Stimulated activated effector memory CD8-positive, alpha-beta T cell treated with anti-CD3 and anti-CD28 coated beads, Interleukin-12 subunit alpha, Interleukin-12 subunit beta, amount 100 ng/mL, for 72 hours (primary cell): ENCODE data around the gene PHLDB1.
"Not testable (repeated sequence)": the region's sequence is repeated elsewhere in the genome, so short reads cannot be mapped to it uniquely, and the experiment has no call there.

Experiments used
- ATAC-seq: fragments of 150-1000 bp; cut with Tn5 transposase; 2 replicates; pipeline ENCODE4 v1.10.0; 2021
- DNase-seq, 2 donors: peaks; one replicate each; pipeline ENCODE4 v3.0.0; 2021 to 2022; ENCODE audit warnings: low spot score in 2 of 2
- H3K27ac Mint-ChIP-seq: one replicate; pipeline ENCODE4 v1.8.0; 2022; ENCODE audit warnings: mild to moderate bottlenecking, mixed read lengths
- H3K36me3 Mint-ChIP-seq: one replicate; pipeline ENCODE4 v1.8.0; 2022; ENCODE audit warnings: mild to moderate bottlenecking, mixed read lengths
- H3K4me1 Mint-ChIP-seq: one replicate; pipeline ENCODE4 v1.8.0; 2022; ENCODE audit warnings: mixed read lengths
- H3K4me3 Mint-ChIP-seq: one replicate; pipeline ENCODE4 v1.8.0; 2022; ENCODE audit warnings: mild to moderate bottlenecking, mixed read lengths
- H3K9me3 Mint-ChIP-seq: one replicate; pipeline ENCODE4 v1.8.0; 2022; ENCODE audit warnings: mixed read lengths

Gene PHLDB1

GRCh38 chr11:118666371-118666770, 59.0 kb downstream of the PHLDB1 start:
- Mint-ChIP-seq H3K9me3 (peaks cover 3% of the 10 kb centered on the region), H3K36me3 (no peaks in the 10 kb centered on the region), H3K27ac (no peak overlapping the region), H3K4me1 (no peaks in the 10 kb centered on the region), H3K4me3 (no peak overlapping the region)
- ATAC-seq (no peak), DNase-seq (no peak)

GRCh38 chr11:118670063-118670462, 62.6 kb downstream of the PHLDB1 start:
- H3K36me3 Mint-ChIP-seq, result no peaks in the 10 kb centered on the region
- no peaks in the 10 kb centered on the region for H3K4me1 Mint-ChIP-seq
- DNase-seq (no peak), ATAC-seq (no peak)
- no peak overlapping the region for H3K4me3 Mint-ChIP-seq
- peaks cover 3% of the 10 kb centered on the region for H3K9me3 Mint-ChIP-seq
- H3K27ac Mint-ChIP-seq, result no peak overlapping the region

- no peak overlapping the region for H3K27ac Mint-ChIP-seq
- DNase-seq, result no peak
- no peaks in the 10 kb centered on the region for H3K4me1 Mint-ChIP-seq
- ATAC-seq, result no peak
- peaks cover 3% of the 10 kb centered on the region for H3K9me3 Mint-ChIP-seq
- no peaks in the 10 kb centered on the region for H3K36me3 Mint-ChIP-seq
- no peak overlapping the region for H3K4me3 Mint-ChIP-seq
Observed at GRCh38 chr11:118671254-118671653, 63.8 kb downstream of the PHLDB1 start.

GRCh38 chr11:118672846-118673245, 65.4 kb downstream of the PHLDB1 start:
- Mint-ChIP-seq H3K4me3 (no peak overlapping the region), H3K4me1 (no peaks in the 10 kb centered on the region), H3K36me3 (no peaks in the 10 kb centered on the region), H3K9me3 (peaks cover 3% of the 10 kb centered on the region), H3K27ac (no peak overlapping the region)
- DNase-seq (no peak), ATAC-seq (no peak)

GRCh38 chr11:118673361-118674081, 66.1 kb downstream of the PHLDB1 start:
- Mint-ChIP-seq H3K9me3 (peaks cover 3% of the 10 kb centered on the region), H3K27ac (no peak overlapping the region), H3K36me3 (no peaks in the 10 kb centered on the region), H3K4me1 (no peaks in the 10 kb centered on the region), H3K4me3 (no peak overlapping the region)
- ATAC-seq (no peak), DNase-seq (no peak)

GRCh38 chr11:118674082-118674435, 66.6 kb downstream of the PHLDB1 start:
- no peak for DNase-seq
- no peak for ATAC-seq
- no peak overlapping the region for H3K27ac Mint-ChIP-seq
- H3K4me3 Mint-ChIP-seq, result no peak overlapping the region
- H3K4me1 Mint-ChIP-seq, result no peaks in the 10 kb centered on the region
- no peaks in the 10 kb centered on the region for H3K36me3 Mint-ChIP-seq
- peaks cover 3% of the 10 kb centered on the region for H3K9me3 Mint-ChIP-seq

GRCh38 chr11:118677977-118678376, 70.6 kb downstream of the PHLDB1 start:
- no peak for ATAC-seq
- Mint-ChIP-seq H3K27ac (no peak overlapping the region), H3K4me3 (no peak overlapping the region), H3K36me3 (no peaks in the 10 kb centered on the region), H3K4me1 (no peaks in the 10 kb centered on the region), H3K9me3 (no peaks in the 10 kb centered on the region)
- DNase-seq, result no peak

- H3K4me3 Mint-ChIP-seq, H3K9me3 Mint-ChIP-seq, H3K36me3 Mint-ChIP-seq, H3K4me1 Mint-ChIP-seq, ATAC-seq, H3K27ac Mint-ChIP-seq, DNase-seq: not testable (repeated sequence)
Observed at GRCh38 chr11:118678908-118679307, 71.5 kb downstream of the PHLDB1 start.

- Mint-ChIP-seq H3K9me3 (no peaks in the 10 kb centered on the region), H3K27ac (peak within 1 kb of the TSS; percentile 51), H3K4me1 (no peaks in the 10 kb centered on the region), H3K36me3 (no peaks in the 10 kb centered on the region), H3K4me3 (no peak within 1 kb of the TSS)
- DNase-seq (no peak), ATAC-seq (peak; percentile 11)
Observed at GRCh38 chr11:118679483-118679882, 72.1 kb downstream of the PHLDB1 start, which contains the start of gene TREH. TSS of gene TREH (minus strand) at chr11:118679650. CDS start at chr11:118679627, 23 bp downstream.

GRCh38 chr11:118682372-118682771, 75.0 kb downstream of the PHLDB1 start:
- no peaks in the 10 kb centered on the region for H3K36me3 Mint-ChIP-seq
- no peaks in the 10 kb centered on the region for H3K4me1 Mint-ChIP-seq
- no peak overlapping the region for H3K4me3 Mint-ChIP-seq
- ATAC-seq, result no peak
- H3K9me3 Mint-ChIP-seq, result no peaks in the 10 kb centered on the region
- DNase-seq, result no peak
- no peak overlapping the region for H3K27ac Mint-ChIP-seq

GRCh38 chr11:118682939-118683338, 75.5 kb downstream of the PHLDB1 start:
- not testable (repeated sequence) for H3K4me3 Mint-ChIP-seq, H3K9me3 Mint-ChIP-seq, H3K4me1 Mint-ChIP-seq, H3K27ac Mint-ChIP-seq, ATAC-seq, H3K36me3 Mint-ChIP-seq, DNase-seq

GRCh38 chr11:118684187-118684586, 76.8 kb downstream of the PHLDB1 start:
- H3K4me1 Mint-ChIP-seq, result no peaks in the 10 kb centered on the region
- no peaks in the 10 kb centered on the region for H3K36me3 Mint-ChIP-seq
- H3K4me3 Mint-ChIP-seq, result no peak overlapping the region
- DNase-seq (no peak), ATAC-seq (no peak)
- no peaks in the 10 kb centered on the region for H3K9me3 Mint-ChIP-seq
- H3K27ac Mint-ChIP-seq, result no peak overlapping the region

- peaks cover 6% of the 10 kb centered on the region for H3K36me3 Mint-ChIP-seq
- DNase-seq (no peak), ATAC-seq (no peak)
- H3K9me3 Mint-ChIP-seq, result no peaks in the 10 kb centered on the region
- no peak overlapping the region for H3K27ac Mint-ChIP-seq
- H3K4me1 Mint-ChIP-seq, result peaks cover 31% of the 10 kb centered on the region
- no peak overlapping the region for H3K4me3 Mint-ChIP-seq
Observed at GRCh38 chr11:118687906-118688305, 80.5 kb downstream of the PHLDB1 start.

GRCh38 chr11:118688339-118688738, 80.9 kb downstream of the PHLDB1 start:
- H3K36me3 Mint-ChIP-seq, ATAC-seq, H3K9me3 Mint-ChIP-seq, H3K4me3 Mint-ChIP-seq, H3K27ac Mint-ChIP-seq, DNase-seq: not testable (repeated sequence)
- H3K4me1 Mint-ChIP-seq, result peaks cover 35% of the 10 kb centered on the region

GRCh38 chr11:118688851-118689502, 81.6 kb downstream of the PHLDB1 start:
- no peak overlapping the region for H3K27ac Mint-ChIP-seq
- no peak for ATAC-seq

GRCh38 chr11:118689503-118689851, 82.1 kb downstream of the PHLDB1 start:
- no peaks in the 10 kb centered on the region for H3K9me3 Mint-ChIP-seq
- DNase-seq (no peak), ATAC-seq (peak; percentile 1)
- H3K4me1 Mint-ChIP-seq, result peaks cover 43% of the 10 kb centered on the region
- peaks cover 10% of the 10 kb centered on the region for H3K36me3 Mint-ChIP-seq
- peak overlapping the region; percentile 66 for H3K4me3 Mint-ChIP-seq
- no peak overlapping the region for H3K27ac Mint-ChIP-seq

More at GRCh38 chr11:118688851-118689502, 81.6 kb downstream of the PHLDB1 start:
- no peaks in the 10 kb centered on the region for H3K9me3 Mint-ChIP-seq
- H3K4me1 Mint-ChIP-seq, result peaks cover 41% of the 10 kb centered on the region
- H3K4me3 Mint-ChIP-seq, result no peak overlapping the region
- no peak for DNase-seq
- peaks cover 10% of the 10 kb centered on the region for H3K36me3 Mint-ChIP-seq
